Measurements from ENCODE around the gene KBTBD12.

- TF ChIP-seq CTCF (conservative IDR thresholded peaks at IDR 0.05 in 1 of 2, IDR thresholded peaks at IDR 0.05 in 1 of 2; ENCODE audit: extremely low read depth in 1 of 2, insufficient read depth in 1 of 2, low read depth in 1 of 2, low read length in 2 of 2) (no peak), EZH2 (IDR thresholded peaks at IDR 0.05; ENCODE audit: borderline replicate concordance, low read length) (no peak)
Observed at GRCh38 chr3:127905556-127905955, 9.5 kb upstream of the KBTBD12 start.
